SK-N-SH (cell line): ENCODE data around the gene KLHDC8B.

Experiments
- EZH2phosphoT487 ChIP-seq: fragments of 200-600 bp; sonication (generic); IDR thresholded peaks from 2 replicates; pipeline ENCODE4 v1.6.1; 2017; ENCODE audit warnings: low read depth, mixed run types, mild to moderate bottlenecking, antibody characterized with exemption, moderate library complexity, borderline replicate concordance
- FOSL2 ChIP-seq: IDR thresholded peaks from 2 replicates; pipeline ENCODE4 v1.4.0; 2012; ENCODE audit warnings: low read depth, mild to moderate bottlenecking, moderate library complexity, borderline replicate concordance
- GABPA ChIP-seq: IDR thresholded peaks from 2 replicates; pipeline ENCODE4 v1.4.0; 2012; ENCODE audit warnings: low read depth, mild to moderate bottlenecking
- NRF1 ChIP-seq: IDR thresholded peaks from 2 replicates; pipeline ENCODE4 v1.6.1; 2012; ENCODE audit warnings: low read depth, mild to moderate bottlenecking, low read length
- SMC3 ChIP-seq: IDR thresholded peaks from 2 replicates; pipeline ENCODE4 v1.6.1; 2012; ENCODE audit warnings: low read depth, low read length, improper control_type of control experiment
- TF ChIP-seq, protein P1 (sequence below): fragments of 200-600 bp; sonication (generic); IDR thresholded peaks from 2 replicates; pipeline ENCODE4 v1.6.1; 2017; ENCODE audit warnings: antibody characterized with exemption, mild to moderate bottlenecking, moderate library complexity

DNA sequence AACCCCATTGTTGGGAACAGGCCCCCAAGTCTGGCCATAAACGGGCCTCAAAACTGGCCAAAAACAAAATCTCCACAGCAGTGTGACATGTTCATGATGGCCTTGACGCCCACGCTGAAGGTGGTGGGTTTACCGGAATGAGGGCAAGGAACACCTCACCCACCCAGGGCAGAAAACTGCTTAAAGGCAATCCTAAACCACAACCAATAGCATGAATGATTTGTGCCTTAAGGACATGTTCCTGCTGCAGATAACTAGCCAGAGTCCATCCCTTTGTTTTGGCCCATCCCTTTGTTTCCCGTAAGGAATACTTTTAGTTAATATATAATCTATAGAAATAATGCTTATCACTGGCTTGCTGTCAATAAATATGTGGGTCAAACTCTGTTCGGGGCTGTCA, 47.7 kb downstream of the KLHDC8B start:
- TF ChIP-seq, protein P1, sequence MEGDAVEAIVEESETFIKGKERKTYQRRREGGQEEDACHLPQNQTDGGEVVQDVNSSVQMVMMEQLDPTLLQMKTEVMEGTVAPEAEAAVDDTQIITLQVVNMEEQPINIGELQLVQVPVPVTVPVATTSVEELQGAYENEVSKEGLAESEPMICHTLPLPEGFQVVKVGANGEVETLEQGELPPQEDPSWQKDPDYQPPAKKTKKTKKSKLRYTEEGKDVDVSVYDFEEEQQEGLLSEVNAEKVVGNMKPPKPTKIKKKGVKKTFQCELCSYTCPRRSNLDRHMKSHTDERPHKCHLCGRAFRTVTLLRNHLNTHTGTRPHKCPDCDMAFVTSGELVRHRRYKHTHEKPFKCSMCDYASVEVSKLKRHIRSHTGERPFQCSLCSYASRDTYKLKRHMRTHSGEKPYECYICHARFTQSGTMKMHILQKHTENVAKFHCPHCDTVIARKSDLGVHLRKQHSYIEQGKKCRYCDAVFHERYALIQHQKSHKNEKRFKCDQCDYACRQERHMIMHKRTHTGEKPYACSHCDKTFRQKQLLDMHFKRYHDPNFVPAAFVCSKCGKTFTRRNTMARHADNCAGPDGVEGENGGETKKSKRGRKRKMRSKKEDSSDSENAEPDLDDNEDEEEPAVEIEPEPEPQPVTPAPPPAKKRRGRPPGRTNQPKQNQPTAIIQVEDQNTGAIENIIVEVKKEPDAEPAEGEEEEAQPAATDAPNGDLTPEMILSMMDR: no peak
- TF ChIP-seq SMC3 (no peak), GABPA (no peak), EZH2phosphoT487 (no peak), FOSL2 (no peak), NRF1 (no peak)
